OCI-LY3 (cell line): ENCODE measurements around the gene WDR93.

Experiments used
- EZH2phosphoT487 ChIP-seq: fragments of 200-600 bp; shearing (Covaris generic); IDR thresholded peaks from 2 replicates; pipeline ENCODE4 v1.6.1; 2018; ENCODE audit warnings: antibody characterized with exemption, mixed run types, low read depth
- TF ChIP-seq, protein P1 (sequence below): fragments of 200-600, 300-600 bp; sonication (generic); IDR thresholded peaks from 2 replicates; pipeline ENCODE4 v1.5.1; 2014; ENCODE audit warnings: antibody characterized with exemption, low read length, low read depth

- TF ChIP-seq EZH2phosphoT487 = no peak
- TF ChIP-seq, protein P1, sequence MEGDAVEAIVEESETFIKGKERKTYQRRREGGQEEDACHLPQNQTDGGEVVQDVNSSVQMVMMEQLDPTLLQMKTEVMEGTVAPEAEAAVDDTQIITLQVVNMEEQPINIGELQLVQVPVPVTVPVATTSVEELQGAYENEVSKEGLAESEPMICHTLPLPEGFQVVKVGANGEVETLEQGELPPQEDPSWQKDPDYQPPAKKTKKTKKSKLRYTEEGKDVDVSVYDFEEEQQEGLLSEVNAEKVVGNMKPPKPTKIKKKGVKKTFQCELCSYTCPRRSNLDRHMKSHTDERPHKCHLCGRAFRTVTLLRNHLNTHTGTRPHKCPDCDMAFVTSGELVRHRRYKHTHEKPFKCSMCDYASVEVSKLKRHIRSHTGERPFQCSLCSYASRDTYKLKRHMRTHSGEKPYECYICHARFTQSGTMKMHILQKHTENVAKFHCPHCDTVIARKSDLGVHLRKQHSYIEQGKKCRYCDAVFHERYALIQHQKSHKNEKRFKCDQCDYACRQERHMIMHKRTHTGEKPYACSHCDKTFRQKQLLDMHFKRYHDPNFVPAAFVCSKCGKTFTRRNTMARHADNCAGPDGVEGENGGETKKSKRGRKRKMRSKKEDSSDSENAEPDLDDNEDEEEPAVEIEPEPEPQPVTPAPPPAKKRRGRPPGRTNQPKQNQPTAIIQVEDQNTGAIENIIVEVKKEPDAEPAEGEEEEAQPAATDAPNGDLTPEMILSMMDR = no peak
Observed at GRCh38 chr15:89781055-89781454, 90.4 kb downstream of the WDR93 start.
